ENCODE results near the gene TMEM185B. TPM values are rescaled to one million over a fixed set of nuclear protein-coding genes. Genes with fewer than 3 reads are reported as not detected.
A peak's percentile ranks its signal among the peaks of the same experiment; 100 is the strongest.
"Not testable (repeated sequence)": the region's sequence is repeated elsewhere in the genome, so short reads cannot be mapped to it uniquely, and the experiment has no call there.

Gene TMEM185B
- total and polyA plus RNA-seq, 8 donors: 1.5 to 47.8 (median 14.4) TPM

- no peak overlapping the region for H3K4me3 ChIP-seq
- no peaks in the 10 kb centered on the region for H3K9me3 ChIP-seq
- intact Hi-C loops (cut with DNase I; ENCODE audit: low total_unique reads): loop anchor here (10.0 kb wide), 1 partner anchor 78 kb away; no protein-coding TSS in a partner anchor
- H3K4me1 ChIP-seq: peaks cover 0 to 49% (median 23%) of the 10 kb centered on the region in 4 donors
- WGBS, 5 donors: 80 to 95% (median 91%) methylated on average over 7 to 10 of the region's 10 CpGs
- TF ChIP-seq POLR2A (IDR thresholded peaks at IDR 0.05) (no peak), CTCF (IDR thresholded peaks at IDR 0.05) (no peak)
- no peaks in the 10 kb centered on the region for H3K27me3 ChIP-seq
- H3K27ac ChIP-seq: no peak overlapping the region
- DNase-seq: peak in 1 of 2 donors; percentile 21
- no peaks in the 10 kb centered on the region for H3K36me3 ChIP-seq
These were observed 13.1 kb upstream of the TMEM185B start for GRCh38 chr2:120236316-120236715.

- whole genome bisulfite sequencing, 5 donors: 90 to 96% (median 92%) methylated on average over 6 of the region's 6 CpGs
- TF ChIP-seq CTCF (IDR thresholded peaks at IDR 0.05): no peak
- no peak for TF ChIP-seq POLR2A (IDR thresholded peaks at IDR 0.05)
- no peak for TF ChIP-seq EP300 (IDR thresholded peaks at IDR 0.05)
- TF ChIP-seq POLR2AphosphoS5 (IDR thresholded peaks at IDR 0.05): no peak
- intact Hi-C loops (cut with DNase I; ENCODE audit: low total_unique reads): loop anchor here (10.0 kb wide), 1 partner anchor 79 kb away; no protein-coding TSS in a partner anchor
- H3K36me3 ChIP-seq: no peaks in the 10 kb centered on the region
- no peak overlapping the region for H3K27ac ChIP-seq
- peaks cover 0 to 56% (median 29%) of the 10 kb centered on the region in 4 donors for H3K4me1 ChIP-seq
- H3K9me3 ChIP-seq: no peaks in the 10 kb centered on the region
- H3K27me3 ChIP-seq: no peaks in the 10 kb centered on the region
- peak in 1 of 2 donors; percentile 10 for DNase-seq
- H3K4me3 ChIP-seq: no peak overlapping the region
These were observed 12.5 kb upstream of the TMEM185B start for GRCh38 chr2:120235681-120236080.

- H3K27me3 ChIP-seq, H3K27ac ChIP-seq, H3K9me3 ChIP-seq, DNase-seq, H3K4me3 ChIP-seq, H3K36me3 ChIP-seq: not testable (repeated sequence)
- 81 to 97% (median 94%) methylated on average over 2 of the region's 2 CpGs for WGBS, 5 donors
- intact Hi-C loops (cut with DNase I; ENCODE audit: low total_unique reads): loop anchor here (10.0 kb wide), 1 partner anchor 80 kb away; no protein-coding TSS in a partner anchor
- peaks cover 0 to 57% (median 35%) of the 10 kb centered on the region in 4 donors for H3K4me1 ChIP-seq
These were observed 12.0 kb upstream of the TMEM185B start for GRCh38 chr2:120235158-120235557.

- no peaks in the 10 kb centered on the region for H3K27me3 ChIP-seq
- H3K4me3 ChIP-seq: no peak overlapping the region
- intact Hi-C loops (cut with DNase I; ENCODE audit: low total_unique reads): loop anchor here (10.0 kb wide), 1 partner anchor 82 kb away; no protein-coding TSS in a partner anchor
- H3K27ac ChIP-seq: peak overlapping the region in 2 of 5 donors; percentile 82 to 90
- no peaks in the 10 kb centered on the region for H3K9me3 ChIP-seq
- no peaks in the 10 kb centered on the region for H3K36me3 ChIP-seq
- 89 to 94% (median 92%) methylated on average over 5 of the region's 5 CpGs for WGBS, 5 donors
- no peak for DNase-seq
- no peak for TF ChIP-seq CTCF (IDR thresholded peaks at IDR 0.05)
- no peak for TF ChIP-seq POLR2A (IDR thresholded peaks at IDR 0.05)
- TF ChIP-seq EP300 (IDR thresholded peaks at IDR 0.05): no peak
- no peak for TF ChIP-seq POLR2AphosphoS5 (IDR thresholded peaks at IDR 0.05)
- peaks cover 0 to 55% (median 44%) of the 10 kb centered on the region in 4 donors for H3K4me1 ChIP-seq
These were observed 10.1 kb upstream of the TMEM185B start for GRCh38 chr2:120233292-120233691.

- 13 to 23% (median 21%) methylated on average over 15 of the region's 15 CpGs for WGBS, 5 donors
- H3K36me3 ChIP-seq: no peaks in the 10 kb centered on the region
- no peaks in the 10 kb centered on the region for H3K27me3 ChIP-seq
- no peaks in the 10 kb centered on the region for H3K9me3 ChIP-seq
- H3K27ac ChIP-seq: peak overlapping the region; percentile 67 to 90 (median 78)
- H3K4me3 ChIP-seq: peak overlapping the region; percentile 40 to 57 (median 44)
- H3K4me1 ChIP-seq: peaks cover 0 to 48% (median 44%) of the 10 kb centered on the region in 4 donors
- no peak for TF ChIP-seq POLR2A (IDR thresholded peaks at IDR 0.05)
- TF ChIP-seq POLR2AphosphoS5 (IDR thresholded peaks at IDR 0.05): peak in 2 of 3 donors; percentile 43 to 55
- intact Hi-C loops (cut with DNase I; ENCODE audit: low total_unique reads): loop anchor here (10.0 kb wide), 1 partner anchor 83 kb away; no protein-coding TSS in a partner anchor
- peak; percentile 60 to 77 for DNase-seq
These were observed 8.9 kb upstream of the TMEM185B start for GRCh38 chr2:120231974-120232635.
